KMS-11 (cell line): ENCODE measurements around the gene KRTAP10-10.
"Not testable (repeated sequence)": the region's sequence is repeated elsewhere in the genome, so short reads cannot be mapped to it uniquely, and the experiment has no call there.

Source experiments
- H2AFZ ChIP-seq: fragments of 200-600 bp; sonication (generic); 2 replicates; pipeline ENCODE4 v1.6.1; 2016; ENCODE audit warnings: antibody characterized with exemption, mixed run types, low read depth
- H3K27ac ChIP-seq: fragments of 200-600 bp; sonication (generic); 2 replicates; pipeline ENCODE4 v1.6.1; 2016; ENCODE audit warnings: mild to moderate bottlenecking, mixed run types
- H3K27me3 ChIP-seq: fragments of 200-600 bp; sonication (generic); 2 replicates; pipeline ENCODE4 v1.6.1; 2017; ENCODE audit warnings: mild to moderate bottlenecking, low read depth, mixed run types, moderate library complexity; ENCODE audit not compliant: insufficient read depth
- H3K36me3 ChIP-seq: fragments of 200-600 bp; sonication (generic); 2 replicates; pipeline ENCODE4 v1.6.1; 2017; ENCODE audit warnings: mild to moderate bottlenecking, mixed run types; ENCODE audit not compliant: insufficient read depth
- H3K4me1 ChIP-seq: fragments of 200-600 bp; sonication (generic); 2 replicates; pipeline ENCODE4 v1.6.1; 2016; ENCODE audit warnings: mild to moderate bottlenecking, low read depth, mixed run types; ENCODE audit not compliant: poor library complexity, severe bottlenecking
- H3K4me2 ChIP-seq: fragments of 200-600 bp; sonication (generic); 2 replicates; pipeline ENCODE4 v1.7.0; 2016; ENCODE audit warnings: mild to moderate bottlenecking, mixed run types
- H3K4me3 ChIP-seq: fragments of 200-600 bp; sonication (generic); IDR thresholded peaks from 2 replicates; pipeline ENCODE4 v1.6.1; 2017; ENCODE audit warnings: low read depth, low read length, mixed read lengths; ENCODE audit not compliant: insufficient read depth
- H3K79me2 ChIP-seq: fragments of 200-600 bp; sonication (generic); 2 replicates; pipeline ENCODE4 v1.6.1; 2016; ENCODE audit warnings: low read depth, mixed run types; ENCODE audit not compliant: insufficient read depth
- H3K9ac ChIP-seq: fragments of 200-600 bp; sonication (generic); 2 replicates; pipeline ENCODE4 v1.6.1; 2016; ENCODE audit warnings: mild to moderate bottlenecking, mixed run types
- H4K20me1 ChIP-seq: fragments of 200-600 bp; sonication (generic); 2 replicates; pipeline ENCODE4 v1.6.1; 2016; ENCODE audit warnings: mild to moderate bottlenecking, mixed run types; ENCODE audit not compliant: insufficient read depth
- TF ChIP-seq, protein P1 (sequence below): fragments of 200-600 bp; sonication (generic); conservative IDR thresholded peaks from 2 replicates; pipeline ENCODE4 v1.6.1; 2017; ENCODE audit warnings: low read depth, mild to moderate bottlenecking, antibody characterized with exemption, low read length, moderate library complexity, mixed read lengths

Gene KRTAP10-10

DNA sequence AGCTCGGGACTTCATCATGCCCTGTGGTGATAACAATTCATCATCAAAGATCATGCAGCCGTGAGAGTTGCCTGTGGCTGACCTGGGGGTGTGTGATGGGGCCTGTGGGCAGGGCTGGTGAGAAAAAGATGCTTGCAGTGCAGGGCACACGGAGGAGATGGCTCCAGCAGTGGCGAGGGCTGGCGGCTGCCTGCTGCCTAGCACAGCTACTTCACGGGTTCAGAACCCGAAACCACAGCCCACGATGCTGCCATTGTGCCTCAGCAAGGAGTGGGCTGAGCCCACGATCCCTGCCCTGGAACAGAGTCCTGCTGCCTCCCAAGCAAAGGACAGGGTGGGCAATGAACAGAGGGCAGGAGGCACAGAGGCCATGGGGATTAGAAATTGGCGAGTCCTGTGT lies 10.9 kb upstream of the KRTAP10-10 start:
- TF ChIP-seq, protein P1, sequence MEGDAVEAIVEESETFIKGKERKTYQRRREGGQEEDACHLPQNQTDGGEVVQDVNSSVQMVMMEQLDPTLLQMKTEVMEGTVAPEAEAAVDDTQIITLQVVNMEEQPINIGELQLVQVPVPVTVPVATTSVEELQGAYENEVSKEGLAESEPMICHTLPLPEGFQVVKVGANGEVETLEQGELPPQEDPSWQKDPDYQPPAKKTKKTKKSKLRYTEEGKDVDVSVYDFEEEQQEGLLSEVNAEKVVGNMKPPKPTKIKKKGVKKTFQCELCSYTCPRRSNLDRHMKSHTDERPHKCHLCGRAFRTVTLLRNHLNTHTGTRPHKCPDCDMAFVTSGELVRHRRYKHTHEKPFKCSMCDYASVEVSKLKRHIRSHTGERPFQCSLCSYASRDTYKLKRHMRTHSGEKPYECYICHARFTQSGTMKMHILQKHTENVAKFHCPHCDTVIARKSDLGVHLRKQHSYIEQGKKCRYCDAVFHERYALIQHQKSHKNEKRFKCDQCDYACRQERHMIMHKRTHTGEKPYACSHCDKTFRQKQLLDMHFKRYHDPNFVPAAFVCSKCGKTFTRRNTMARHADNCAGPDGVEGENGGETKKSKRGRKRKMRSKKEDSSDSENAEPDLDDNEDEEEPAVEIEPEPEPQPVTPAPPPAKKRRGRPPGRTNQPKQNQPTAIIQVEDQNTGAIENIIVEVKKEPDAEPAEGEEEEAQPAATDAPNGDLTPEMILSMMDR = no peak
- Histone ChIP-seq H2AFZ (no peak overlapping the region), H3K36me3 (no peaks in the 10 kb centered on the region), H3K4me2 (no peak overlapping the region), H3K27ac (no peak overlapping the region), H4K20me1 (no peaks in the 10 kb centered on the region), H3K4me3 (no peak overlapping the region), H3K9ac (no peak overlapping the region), H3K79me2 (no peaks in the 10 kb centered on the region), H3K4me1 (no peaks in the 10 kb centered on the region), H3K27me3 (peaks cover 14% of the 10 kb centered on the region)

DNA sequence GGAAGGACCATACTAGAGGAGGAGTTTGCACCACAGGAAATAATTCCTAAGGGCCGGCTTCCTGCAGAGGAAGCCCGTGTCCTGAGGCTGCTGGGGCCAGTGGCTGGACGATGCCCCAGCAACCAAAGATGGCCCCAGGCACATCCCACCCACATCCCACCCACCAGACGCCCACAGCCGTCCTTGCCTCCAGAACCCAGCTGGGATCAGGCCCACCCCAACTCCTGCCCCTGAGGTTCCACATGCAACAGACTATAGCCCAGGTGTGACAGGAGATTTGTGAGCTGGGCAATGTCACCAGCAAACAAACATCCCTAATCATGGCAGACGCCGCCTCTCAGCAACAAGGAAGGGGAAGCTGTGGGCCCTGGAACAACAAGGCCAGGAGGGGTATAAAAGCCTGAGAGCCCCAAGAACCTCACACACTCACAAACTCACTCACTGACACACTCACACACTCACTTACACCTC lies 10.4 kb upstream of the KRTAP10-10 start, which contains the start of gene KRTAP10-9:
KRTAP10-9 (plus strand) TSS at position 421 of the 471 bp plus-strand sequence. CDS start 79 bp downstream, outside the sequence.
- H3K9ac ChIP-seq = no peak within 1 kb of the TSS
- H3K27me3 ChIP-seq = peaks cover 12% of the 10 kb centered on the region
- no peaks in the 10 kb centered on the region for H3K4me1 ChIP-seq
- no peak within 1 kb of the TSS for H3K4me3 ChIP-seq
- no peak within 1 kb of the TSS for H3K4me2 ChIP-seq
- H2AFZ ChIP-seq = no peak within 1 kb of the TSS
- no peak within 1 kb of the TSS for H3K27ac ChIP-seq
- no peaks in the 10 kb centered on the region for H3K79me2 ChIP-seq
- no peaks in the 10 kb centered on the region for H4K20me1 ChIP-seq
- no peaks in the 10 kb centered on the region for H3K36me3 ChIP-seq
- TF ChIP-seq, protein P1 = no peak

DNA sequence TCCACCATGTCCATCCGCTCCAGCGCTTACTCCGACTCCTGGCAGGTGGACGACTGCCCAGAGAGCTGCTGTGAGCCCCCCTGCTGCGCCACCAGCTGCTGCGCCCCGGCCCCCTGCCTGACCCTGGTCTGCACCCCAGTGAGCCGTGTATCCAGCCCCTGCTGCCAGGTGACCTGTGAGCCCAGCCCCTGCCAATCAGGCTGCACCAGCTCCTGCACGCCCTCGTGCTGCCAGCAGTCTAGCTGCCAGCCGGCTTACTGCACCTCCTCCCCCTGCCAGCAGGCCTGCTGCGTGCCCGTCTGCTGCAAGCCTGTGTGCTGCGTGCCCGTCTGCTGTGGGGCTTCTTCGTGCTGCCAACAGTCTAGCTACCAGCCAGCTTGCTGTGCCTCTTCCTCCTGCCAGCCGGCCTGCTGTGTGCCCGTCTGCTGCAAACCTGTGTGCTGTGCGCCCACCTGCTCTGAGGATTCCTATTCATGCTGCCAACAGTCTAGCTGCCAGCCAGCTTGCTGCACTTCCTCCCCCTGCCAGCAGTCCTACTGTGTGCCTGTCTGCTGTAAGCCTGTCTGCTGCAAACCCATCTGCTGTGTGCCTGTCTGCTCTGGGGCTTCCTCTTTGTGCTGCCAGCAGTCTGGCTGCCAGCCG lies 9.9 kb upstream of the KRTAP10-10 start:
- H3K4me3 ChIP-seq, H3K36me3 ChIP-seq, H2AFZ ChIP-seq, H3K27ac ChIP-seq, H3K9ac ChIP-seq, H4K20me1 ChIP-seq, H3K4me2 ChIP-seq, H3K4me1 ChIP-seq, H3K79me2 ChIP-seq, H3K27me3 ChIP-seq: not testable (repeated sequence)

DNA sequence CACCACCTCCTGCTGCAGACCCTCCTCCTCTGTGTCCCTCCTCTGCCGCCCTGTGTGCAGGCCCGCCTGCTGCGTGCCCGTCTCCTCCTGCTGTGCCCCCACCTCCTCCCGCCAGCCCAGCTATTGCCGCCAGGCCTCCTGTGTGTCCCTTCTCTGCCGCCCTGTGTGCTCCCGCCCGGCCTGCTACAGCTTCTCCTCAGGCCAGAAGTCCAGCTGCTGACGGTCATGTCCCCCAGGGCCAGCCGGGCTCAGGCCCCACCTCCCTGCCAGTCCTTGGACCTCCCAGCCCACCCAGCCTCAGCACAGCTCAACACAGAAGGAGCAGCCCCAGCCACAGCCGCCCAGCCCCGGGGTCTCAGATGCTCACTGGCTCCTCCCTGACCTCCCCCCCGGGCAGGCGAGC lies 9.3 kb upstream of the KRTAP10-10 start:
- H4K20me1 ChIP-seq, H3K36me3 ChIP-seq, H3K27ac ChIP-seq, H2AFZ ChIP-seq, H3K9ac ChIP-seq, H3K27me3 ChIP-seq, H3K4me1 ChIP-seq, H3K4me3 ChIP-seq, H3K79me2 ChIP-seq, H3K4me2 ChIP-seq: not testable (repeated sequence)

DNA sequence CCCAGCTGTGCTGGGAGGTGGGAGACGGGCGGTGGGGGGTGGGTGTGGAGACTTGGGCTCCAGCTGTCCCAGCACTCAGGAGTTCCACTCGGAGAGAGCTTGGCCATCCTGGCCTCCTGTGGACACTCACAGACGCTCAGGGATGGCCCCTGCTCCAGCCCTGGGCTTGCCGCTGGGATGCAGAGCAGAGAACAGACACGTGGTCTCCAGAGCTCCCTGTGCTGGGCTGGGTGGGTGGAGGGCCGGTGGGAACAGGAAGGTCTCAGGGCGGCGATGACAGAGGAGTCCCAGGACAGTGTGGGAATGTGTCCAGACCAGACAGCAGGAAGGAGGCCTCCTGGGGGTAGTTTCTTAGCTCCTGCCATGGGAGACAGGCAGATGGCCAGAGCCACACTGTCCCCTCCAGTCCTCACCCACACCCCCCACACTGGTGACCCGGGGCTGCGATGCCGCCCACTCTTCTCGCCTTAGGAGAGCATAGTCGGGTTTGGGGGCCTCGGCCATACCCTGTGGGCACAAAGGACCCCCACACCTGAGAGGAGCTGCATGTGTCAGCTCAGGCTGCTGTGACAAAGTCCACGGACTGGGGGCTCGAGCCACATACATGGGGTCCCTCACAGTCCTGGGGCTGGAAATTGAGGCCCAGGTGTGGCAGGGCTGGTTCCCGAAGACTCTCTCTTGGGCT lies 8.3 kb upstream of the KRTAP10-10 start:
- H3K4me1 ChIP-seq = no peaks in the 10 kb centered on the region
- no peak overlapping the region for H3K9ac ChIP-seq
- H3K4me3 ChIP-seq = no peak overlapping the region
- H3K79me2 ChIP-seq = no peaks in the 10 kb centered on the region
- no peaks in the 10 kb centered on the region for H4K20me1 ChIP-seq
- H3K4me2 ChIP-seq = no peak overlapping the region
- H3K36me3 ChIP-seq = no peaks in the 10 kb centered on the region
- H3K27ac ChIP-seq = no peak overlapping the region
- TF ChIP-seq, protein P1 = no peak
- no peak overlapping the region for H2AFZ ChIP-seq
- H3K27me3 ChIP-seq = peaks cover 10% of the 10 kb centered on the region
